ENCODE data around the gene MLF2.
"Not testable (repeated sequence)": the region's sequence is repeated elsewhere in the genome, so short reads cannot be mapped to it uniquely, and the experiment has no call there.

The MLF2 gene

DNA sequence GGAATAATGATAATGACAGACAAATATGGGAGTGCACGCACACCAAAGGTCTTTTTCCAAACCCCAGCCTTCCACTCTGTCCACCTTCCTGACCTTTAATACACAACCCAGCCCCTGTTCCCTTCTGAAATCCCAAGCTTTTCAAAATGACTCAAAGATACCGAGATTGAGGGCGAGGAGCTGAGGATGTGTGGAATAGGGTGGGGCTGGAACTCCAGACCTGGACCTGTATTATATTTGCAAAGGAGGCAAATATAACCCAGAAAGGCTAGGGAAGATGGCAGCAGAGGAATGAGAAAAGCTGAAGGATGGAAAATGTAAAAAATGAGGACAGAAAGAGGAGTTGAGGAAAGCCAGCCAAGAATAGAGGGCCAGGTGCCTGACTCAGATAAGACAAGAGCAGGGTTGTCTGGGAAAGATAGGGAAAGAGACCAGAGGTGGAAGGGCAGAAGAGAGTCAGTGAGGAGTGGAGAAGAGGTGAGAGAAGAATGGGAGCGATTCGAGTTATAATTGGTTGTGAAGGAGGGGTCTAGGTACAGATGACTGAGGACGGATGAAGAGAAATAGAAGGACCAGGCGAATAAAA is 12.2 kb upstream of the MLF2 start:
- no peak for DNase-seq (ENCODE audit: low read depth)

DNA sequence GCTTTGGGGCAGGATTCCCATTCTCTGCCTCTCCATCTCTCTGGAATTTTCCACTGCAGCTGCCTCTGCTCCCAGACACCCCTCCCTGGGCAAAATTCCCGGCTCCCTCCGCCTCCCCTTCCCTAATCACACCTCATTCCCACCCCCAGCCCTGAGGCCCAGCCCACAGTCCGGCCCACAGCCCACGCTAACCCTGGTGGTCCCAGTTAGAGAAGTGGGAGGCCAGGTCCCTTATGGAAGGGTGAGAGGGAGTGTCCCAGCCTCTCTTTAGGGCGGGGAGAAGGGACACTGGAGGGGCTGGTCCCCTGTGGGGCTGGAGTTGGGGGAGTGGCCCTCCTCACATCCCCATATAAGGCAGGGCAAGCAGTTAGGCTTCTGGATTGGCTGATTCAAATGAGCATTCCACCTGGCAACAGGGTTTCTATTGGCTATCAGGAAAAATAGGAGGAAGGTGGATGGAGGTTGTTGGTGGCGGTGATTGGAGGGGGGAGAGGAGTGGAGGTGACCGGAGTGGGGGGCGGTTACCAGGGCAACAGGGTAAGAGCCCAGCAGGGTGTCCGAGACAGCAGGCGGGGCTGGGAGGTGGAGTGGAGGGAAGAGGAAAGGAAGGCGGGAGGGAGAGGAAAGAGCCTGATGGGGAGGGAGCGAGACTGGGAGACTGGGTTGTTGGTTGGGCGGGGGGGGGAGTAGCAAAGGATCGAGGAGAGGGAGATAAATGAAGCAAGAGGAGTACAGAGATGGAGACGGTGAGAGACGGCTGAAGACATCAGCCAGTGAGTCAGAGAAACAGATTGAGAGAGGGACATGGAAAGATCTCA is 11.3 kb upstream of the MLF2 start:
- DNase-seq (ENCODE audit: low read depth), result peak; percentile 50

- no peak for DNase-seq (ENCODE audit: low read depth)
These were observed 10.4 kb upstream of the MLF2 start for GRCh38 chr12:6763380-6763779.

DNA sequence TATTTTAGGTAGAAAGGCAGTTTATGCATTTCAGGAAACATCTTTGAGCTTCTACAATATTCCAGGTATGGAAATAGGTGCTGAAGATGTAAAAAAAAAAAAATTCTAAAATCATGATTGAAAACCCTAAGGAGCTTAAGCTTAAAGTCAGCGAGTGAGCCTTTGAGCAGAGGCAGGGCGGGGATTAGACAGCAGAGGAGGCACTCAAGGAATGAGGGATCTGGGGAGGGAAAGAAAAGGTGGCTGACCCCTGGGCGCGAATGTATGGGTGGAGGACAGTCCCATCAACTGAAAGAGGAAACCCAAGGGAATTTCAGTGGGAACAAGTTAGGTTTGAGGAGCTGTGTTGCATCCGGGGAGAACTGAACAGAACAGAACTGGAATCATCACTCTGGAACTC is 6.8 kb upstream of the MLF2 start:
- no peak for DNase-seq (ENCODE audit: low read depth)

DNA sequence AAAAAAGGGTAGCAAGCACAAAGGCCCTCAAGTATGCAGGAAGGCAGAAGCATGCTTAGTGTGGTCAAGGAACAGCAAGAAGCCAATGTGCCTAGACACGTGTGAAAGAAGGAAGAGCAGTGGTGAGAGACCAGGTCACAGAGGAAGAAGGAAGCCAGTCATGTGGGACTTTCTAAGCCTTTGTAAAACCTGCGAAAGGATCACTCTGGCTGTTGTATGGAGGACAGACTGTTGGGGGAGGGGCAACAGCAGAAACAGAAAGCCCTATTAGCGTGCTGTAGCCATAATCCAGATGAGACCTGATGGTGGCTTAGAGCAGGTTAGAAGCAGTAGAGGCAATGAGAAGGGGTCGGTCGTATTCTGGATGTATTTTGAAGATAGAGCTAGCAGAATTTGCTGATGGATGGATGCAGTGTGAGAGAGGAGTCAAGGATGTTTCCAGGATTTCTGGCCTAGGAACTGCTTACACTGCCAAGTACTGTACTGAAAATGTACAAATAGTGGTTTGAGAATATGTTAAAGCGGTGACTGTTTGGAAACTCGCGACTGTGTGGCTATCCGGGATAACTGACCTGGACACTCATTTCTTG is 5.7 kb upstream of the MLF2 start:
- no peak for DNase-seq (ENCODE audit: low read depth)

DNA sequence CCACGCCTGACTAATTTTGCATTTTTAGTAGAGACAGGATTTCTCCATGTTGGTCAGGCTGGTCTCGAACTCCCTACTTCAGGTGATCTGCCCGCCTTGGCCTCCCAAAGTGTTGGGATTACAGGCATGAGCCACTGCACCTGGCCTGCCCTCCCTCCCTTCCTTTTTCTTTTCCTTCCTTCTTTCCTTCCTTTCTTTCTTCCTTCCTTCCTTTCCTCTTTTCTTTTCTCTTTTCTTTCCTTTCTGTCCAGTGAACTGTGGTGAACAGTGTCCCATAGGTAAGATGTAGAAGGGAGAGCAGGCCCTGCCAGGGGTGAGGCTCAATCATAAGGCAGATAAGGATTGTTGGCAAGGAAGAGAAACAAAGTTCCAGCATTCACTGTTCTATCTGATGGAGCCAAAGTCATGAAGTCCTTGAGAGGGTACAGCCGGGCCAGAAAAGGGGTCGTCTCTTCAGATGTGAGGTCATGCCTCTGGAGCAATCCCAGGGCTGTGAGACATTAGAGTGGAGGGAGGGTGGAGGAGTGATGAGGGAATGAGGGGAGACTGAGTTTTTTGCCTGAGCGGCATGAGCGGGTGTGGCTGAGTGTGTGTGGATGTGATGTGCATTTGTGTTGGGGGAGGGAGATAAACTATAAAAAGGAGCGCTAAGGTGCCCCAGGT is 4.2 kb upstream of the MLF2 start:
- no peak for DNase-seq (ENCODE audit: low read depth)

GRCh38 chr12:6754411-6754810 is 1.5 kb upstream of the MLF2 start:
- no peak for DNase-seq (ENCODE audit: low read depth)

DNA sequence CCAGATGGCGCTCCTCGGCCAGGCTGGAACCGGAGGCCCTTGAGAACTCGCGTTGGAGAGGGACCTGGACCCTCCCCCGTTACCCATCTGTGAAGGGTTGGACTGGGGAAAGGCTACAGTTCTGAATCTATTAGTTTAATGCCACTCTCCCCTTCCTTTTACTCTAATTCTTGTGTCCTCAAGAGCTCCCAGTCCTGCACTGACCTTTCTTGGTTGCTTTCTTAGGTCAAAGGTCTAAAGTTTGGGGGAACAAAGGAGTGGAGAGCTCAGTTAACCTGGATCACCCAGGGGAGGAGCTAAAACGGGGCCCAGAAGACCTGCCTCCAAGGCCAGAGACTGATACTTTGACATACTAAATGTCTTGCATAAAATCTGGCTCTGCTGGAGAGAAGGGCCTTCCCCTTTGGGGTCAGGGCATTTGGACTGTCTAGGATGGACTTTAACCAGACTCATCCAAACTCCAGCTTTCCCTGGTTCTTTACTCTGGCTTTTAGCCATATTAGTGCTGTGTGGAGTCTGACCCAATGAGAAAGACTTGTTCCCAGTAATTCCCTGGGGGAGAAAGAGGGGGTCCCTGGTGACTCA is 923 bp upstream of the MLF2 start:
- DNase-seq (ENCODE audit: low read depth), result no peak

DNA sequence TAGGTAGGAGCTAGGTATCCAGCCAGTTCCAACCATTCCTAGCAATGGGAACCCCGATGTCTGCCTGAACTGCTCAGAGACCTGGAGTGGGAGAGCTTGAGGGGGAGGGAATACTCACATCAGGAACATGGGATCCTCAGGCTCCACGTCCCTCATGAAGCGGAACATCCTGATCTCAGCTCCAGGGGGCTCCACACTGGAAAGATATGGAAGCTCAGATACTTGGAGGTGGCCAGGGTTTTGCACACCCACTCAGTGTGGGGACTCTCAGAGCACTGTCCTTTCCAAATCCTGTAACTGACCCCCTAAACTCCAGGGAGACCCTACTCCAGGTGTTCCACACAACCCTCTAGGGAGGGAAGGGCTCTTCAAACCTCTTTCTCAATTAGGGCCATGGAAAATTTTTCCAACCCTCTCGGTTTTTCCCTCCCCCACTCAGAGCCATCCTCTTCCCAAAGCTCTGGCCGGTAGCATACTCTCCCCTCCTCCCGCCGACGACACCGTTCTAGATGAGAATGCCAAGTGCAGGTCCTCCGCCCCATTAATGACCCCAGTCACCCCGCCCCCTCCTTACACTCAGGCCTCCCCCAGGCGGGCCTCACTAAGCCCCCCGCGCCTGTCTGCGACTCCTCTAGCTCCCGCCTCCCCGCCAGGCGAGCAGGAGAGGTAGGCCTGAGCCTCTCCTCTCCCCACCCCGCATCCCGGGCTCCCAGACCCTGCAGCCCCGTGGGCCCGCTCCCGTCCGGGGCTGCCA is 597 bp downstream of the MLF2 start:
- no peak for DNase-seq (ENCODE audit: low read depth)

- DNase-seq (ENCODE audit: low read depth), result no peak
These were observed 1.2 kb downstream of the MLF2 start for GRCh38 chr12:6751767-6752166.

GRCh38 chr12:6750506-6750905 is 2.4 kb downstream of the MLF2 start:
- DNase-seq (ENCODE audit: low read depth), result no peak

DNA sequence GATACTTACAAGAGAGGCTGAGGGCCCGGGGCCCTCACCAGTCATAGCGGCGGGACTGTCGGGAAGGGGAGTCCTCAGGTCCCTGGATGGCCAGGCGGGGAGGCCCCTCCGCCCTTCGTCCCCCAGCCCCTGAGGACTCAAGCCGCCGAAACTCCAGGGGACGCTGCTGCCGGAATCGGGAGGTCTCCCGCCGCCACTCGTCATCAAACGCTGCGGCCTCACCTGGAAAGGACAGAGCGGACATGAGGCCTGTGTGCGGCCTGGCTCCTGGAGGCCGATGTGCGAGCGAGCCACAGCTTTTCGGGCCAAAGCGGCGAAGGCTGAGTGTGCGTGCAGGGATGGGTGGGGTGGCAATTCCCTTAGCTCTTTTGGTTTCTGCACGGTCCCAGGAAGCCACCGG is 4.2 kb downstream of the MLF2 start:
- DNase-seq (ENCODE audit: low read depth), result no peak

- DNase-seq (ENCODE audit: low read depth), result no peak
These were observed 5.7 kb downstream of the MLF2 start for GRCh38 chr12:6747216-6747615.

DNA sequence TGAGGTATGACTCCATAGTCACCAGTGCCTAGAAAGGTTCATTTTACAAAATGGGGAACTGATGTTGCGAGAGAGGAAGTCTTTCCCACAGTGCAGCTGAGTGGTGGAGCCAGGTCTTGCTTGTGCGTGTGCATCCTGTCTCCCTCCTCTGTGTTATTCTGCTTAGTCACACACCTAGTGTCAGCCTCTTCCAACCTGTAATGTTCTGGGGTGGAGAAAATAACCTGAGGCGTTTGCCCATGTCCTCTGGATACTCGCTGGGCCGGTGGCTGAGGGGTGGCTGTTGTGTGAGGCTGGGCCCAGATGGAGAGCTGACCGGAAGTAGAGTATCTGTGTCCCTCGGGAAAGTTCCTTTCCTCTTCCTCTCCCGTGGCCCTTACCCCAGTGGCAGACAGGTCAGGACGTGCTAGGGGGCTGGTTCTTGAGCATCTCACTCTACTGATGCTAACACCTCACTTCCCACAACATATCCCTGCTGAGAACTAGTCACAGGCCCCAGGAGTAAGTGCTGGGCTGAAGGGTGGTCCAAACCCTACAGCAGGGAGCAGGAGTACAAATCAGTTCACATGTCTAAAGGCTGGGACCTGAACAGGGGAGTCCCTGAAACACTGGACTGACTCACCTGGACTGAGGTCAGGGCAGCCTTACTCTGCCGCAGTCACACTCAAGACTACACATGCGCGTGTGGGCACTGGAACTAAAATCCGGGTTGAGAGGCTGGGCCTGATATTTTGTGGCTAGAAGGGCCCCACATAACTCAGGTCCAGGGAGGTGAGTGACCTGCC is 7.0 kb downstream of the MLF2 start:
- DNase-seq (ENCODE audit: low read depth), result no peak

DNA sequence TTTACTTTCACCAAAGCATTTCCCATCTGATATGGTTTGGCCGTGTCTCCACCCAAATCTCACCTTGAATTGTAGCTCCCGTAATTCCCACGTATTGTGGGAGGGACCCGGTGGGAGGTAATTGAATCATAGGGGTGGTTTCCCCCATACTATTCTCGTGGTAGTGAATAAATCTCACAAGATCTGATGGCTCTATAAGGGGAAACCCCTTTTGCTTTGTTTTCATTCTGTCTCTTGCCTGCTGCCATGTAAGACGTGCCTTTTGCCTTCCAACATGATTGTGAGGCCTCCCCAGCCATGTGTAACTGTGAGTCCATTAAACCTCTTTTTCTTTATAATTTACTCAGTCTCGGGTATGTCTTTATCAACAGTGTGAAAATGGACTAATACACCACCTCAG is 9.6 kb downstream of the MLF2 start:
- not testable (repeated sequence) for DNase-seq (ENCODE audit: low read depth)

GRCh38 chr12:6742834-6743233 is 10.1 kb downstream of the MLF2 start:
- DNase-seq (ENCODE audit: low read depth), result no peak

GRCh38 chr12:6742080-6742479 is 10.9 kb downstream of the MLF2 start:
- not testable (repeated sequence) for DNase-seq (ENCODE audit: low read depth)

- no peak for DNase-seq (ENCODE audit: low read depth)
These were observed 16.2 kb downstream of the MLF2 start for GRCh38 chr12:6736754-6737153.

DNA sequence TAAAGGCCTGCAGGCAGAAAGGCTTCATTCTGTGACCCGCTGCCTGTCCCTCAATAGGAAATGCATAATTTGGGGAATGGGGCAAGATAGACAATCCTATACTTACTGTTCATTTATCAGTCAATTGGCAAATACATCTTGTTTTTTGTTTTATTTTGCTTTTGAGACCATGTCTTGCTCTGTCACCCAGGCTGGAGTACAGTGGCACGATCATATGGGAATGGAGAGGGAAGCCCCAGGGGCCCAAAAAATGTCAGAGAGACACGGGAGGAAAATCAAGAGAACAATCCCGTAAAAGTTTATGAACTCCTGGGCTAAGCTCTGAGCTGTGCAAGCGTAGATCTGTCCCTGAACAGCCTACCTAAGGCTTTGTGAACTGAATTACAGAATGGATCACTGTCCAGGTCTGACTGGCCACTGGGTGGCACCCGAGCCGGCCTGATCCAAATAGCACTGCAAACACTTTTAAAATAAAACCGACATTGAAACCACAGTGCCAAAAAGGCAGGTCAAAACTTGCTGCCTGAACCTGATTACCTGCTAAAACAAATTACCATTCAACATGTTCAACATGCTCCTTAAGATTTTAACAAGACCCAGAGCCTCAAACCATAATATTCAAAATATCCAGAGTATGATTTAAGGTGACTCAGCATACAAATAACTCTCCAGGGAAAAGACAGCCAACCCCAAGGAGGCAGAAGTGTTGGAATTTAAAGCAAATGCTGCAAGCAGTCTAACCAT is 17.3 kb downstream of the MLF2 start:
- DNase-seq (ENCODE audit: low read depth), result peak; percentile 34

Measured in activated T-cell treated with anti-CD3 and anti-CD28 coated beads for 48 hours (primary cell).